ENCODE measurements around the gene PIAS3.

DNA sequence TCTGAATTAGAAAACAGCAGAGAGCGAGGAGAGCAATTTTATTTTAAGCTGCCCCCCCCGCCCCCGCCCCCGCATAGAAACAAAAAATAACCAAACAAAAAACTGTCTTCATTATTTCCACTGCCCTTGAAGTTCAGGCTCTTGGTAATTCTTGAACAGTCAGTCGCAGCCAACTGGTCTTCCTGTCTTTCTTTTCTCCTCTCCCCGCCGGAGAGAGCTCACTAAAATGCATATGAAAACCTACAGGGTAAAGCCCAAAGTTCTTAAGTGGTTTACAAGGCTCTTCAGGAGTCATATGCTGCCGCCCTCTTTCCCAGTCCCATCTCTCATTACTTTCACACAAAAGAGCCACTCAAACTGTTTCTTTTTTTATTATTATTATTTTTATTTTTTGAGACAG is 27.9 kb upstream of the PIAS3 start:
- no peak for TF ChIP-seq EZH2phosphoT487 (IDR thresholded peaks at IDR 0.05; ENCODE audit: unreplicated experiment)
- no peak for TF ChIP-seq EZH2 (IDR thresholded peaks at IDR 0.05; ENCODE audit: low read depth, unreplicated experiment)
